NCI-H82 treated with DMSO at 0.1 percent for 48 hours (cell line): ENCODE data around the gene LRRN1.
"Not testable (repeated sequence)": the region's sequence is repeated elsewhere in the genome, so short reads cannot be mapped to it uniquely, and the experiment has no call there.

Source experiments
- DNase-seq: peaks from one replicate; lab custom pipeline; 2025; ENCODE audit not compliant: unreplicated experiment; lab: John Stamatoyannopoulos, UW

The LRRN1 gene

GRCh38 chr3:3806856-3807255 is 7.6 kb downstream of the LRRN1 start:
- DNase-seq, result no peak

GRCh38 chr3:3813013-3813412 is 13.8 kb downstream of the LRRN1 start:
- DNase-seq, result no peak

DNA sequence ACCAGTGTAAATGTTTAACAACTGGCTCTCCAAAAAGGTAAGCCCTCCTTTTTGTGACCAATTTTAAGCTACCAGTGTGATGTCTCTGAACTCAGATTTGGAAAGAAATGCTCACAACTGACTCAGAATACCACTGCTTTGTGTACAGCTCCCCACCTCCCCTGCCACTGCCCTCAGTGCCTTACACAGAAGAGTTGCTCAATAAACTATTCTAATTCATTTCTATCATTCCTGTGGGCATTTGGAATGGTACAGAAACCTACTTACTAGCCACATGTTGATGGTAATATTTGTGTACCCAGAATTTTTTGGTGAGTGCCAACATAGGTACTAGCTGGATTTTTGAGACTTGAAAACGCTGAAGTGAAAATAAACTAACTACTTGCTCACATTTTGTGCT is 16.0 kb downstream of the LRRN1 start:
- no peak for DNase-seq

DNA sequence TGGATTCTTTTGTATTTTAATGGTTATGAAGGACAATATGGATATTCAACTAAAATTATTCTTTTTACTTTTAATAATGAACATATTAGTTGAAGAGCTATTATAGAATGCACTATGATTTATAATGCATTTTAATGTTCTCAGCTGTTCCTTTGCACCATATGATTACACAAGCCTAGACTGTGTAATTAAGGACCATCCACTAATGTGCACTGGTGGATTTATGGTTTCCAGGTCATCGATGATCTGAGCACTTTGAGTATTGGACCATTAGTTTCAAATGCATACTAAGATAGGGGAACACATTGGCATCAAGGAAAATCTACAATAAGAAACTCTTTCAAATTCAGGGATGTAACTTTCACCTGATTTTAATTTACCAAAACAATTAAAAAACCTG is 16.8 kb downstream of the LRRN1 start:
- DNase-seq, result no peak

GRCh38 chr3:3817865-3818264 is 18.6 kb downstream of the LRRN1 start:
- no peak for DNase-seq

DNA sequence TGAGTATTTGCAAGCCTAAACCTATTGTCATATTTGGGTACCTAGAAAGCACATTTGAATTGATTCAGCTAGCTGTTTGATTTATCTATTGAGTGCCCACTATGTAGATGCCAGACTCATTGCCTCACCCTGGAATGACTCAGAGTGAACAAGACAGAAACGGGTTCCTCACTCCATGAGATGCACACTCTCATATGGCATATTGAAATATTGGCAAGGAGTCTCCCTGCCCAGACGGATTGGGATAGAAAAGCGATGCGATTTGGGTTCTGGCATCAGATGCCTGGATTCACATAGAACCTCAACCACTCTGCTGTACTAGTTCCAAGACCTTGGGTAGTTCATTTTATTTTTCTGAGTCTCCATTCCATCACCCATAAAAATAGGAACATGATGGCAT is 22.5 kb downstream of the LRRN1 start:
- no peak for DNase-seq

DNA sequence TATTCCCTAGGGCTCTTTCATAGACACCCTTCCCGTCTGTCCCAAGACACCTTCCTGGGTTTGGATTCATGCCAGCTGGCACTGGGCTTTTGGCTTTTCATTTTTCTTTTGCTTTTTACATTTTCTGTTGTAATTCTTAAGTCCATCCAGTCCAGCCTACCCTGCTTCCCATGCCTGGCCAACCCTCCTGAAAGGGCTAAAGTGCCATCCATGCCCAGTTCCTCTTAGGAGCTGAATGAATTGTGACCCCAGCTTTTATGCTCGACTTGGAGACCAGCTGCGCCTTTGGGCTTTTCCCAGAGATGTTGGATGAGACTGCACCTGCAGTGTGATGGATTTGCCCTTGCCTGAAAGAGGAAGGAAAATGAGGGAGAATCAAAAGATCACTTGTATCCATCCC is 25.8 kb downstream of the LRRN1 start:
- DNase-seq, result no peak

DNA sequence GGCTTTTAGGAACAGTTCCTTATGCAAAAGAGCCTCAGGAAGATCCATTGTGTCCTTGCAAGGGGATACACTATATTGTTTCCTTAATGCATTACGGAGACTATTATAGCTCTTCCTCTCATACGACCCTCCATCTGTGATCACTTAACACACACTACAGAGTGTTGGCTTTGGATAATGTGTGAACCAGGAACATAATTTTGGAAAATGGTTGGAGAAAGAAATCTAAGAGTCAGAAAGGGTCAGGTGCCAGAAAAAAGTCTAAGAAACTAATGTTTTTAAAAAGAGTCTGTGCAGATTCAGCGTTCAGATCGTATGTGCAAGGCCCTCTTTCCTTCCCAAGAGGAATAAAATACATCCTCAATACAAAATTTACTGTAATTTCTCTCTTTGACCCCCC is 27.3 kb downstream of the LRRN1 start:
- DNase-seq, result no peak

DNA sequence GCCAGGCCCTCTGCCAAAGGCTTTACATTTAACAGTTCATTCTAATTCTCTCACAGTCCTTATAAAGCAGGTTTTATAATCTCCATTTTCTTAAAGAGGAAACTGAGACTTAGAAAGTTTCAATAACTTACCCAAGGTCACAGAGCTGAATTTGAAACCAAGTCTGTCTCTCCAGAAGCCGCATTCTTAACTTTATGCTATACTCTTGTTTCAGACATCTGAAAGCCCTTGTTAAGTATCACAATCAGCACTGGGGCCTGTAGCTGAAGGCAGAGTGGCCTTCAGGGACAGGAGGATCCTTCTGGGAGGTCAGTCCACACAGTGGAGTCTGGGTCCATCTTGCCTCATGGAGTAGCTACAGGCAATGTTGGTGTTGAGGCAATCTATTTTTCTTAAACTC is 27.9 kb downstream of the LRRN1 start:
- DNase-seq, result no peak

GRCh38 chr3:3828417-3828816 is 29.2 kb downstream of the LRRN1 start:
- not testable (repeated sequence) for DNase-seq

DNA sequence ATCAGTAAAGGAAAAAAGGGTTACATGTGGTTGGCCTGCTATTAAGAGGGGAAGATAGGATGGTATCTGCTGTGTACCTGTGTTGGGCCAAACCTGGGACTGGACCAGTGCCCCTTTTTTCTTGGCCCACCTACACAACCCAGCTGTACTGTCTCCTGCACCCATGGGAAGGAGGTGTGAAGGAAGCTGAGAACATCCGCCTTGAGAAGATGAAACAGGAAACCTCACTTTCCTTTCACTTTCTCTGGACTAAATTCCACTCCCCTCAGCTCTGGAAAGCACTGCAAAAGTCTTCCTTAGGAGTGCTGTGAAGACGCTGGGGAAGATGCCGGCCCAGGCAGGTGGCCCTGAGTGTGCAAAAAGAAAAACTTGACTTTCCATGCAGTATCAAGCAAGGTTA is 37.6 kb downstream of the LRRN1 start:
- DNase-seq, result no peak

- DNase-seq, result no peak
Measured at GRCh38 chr3:3842356-3842755, 43.1 kb downstream of the LRRN1 start.

DNA sequence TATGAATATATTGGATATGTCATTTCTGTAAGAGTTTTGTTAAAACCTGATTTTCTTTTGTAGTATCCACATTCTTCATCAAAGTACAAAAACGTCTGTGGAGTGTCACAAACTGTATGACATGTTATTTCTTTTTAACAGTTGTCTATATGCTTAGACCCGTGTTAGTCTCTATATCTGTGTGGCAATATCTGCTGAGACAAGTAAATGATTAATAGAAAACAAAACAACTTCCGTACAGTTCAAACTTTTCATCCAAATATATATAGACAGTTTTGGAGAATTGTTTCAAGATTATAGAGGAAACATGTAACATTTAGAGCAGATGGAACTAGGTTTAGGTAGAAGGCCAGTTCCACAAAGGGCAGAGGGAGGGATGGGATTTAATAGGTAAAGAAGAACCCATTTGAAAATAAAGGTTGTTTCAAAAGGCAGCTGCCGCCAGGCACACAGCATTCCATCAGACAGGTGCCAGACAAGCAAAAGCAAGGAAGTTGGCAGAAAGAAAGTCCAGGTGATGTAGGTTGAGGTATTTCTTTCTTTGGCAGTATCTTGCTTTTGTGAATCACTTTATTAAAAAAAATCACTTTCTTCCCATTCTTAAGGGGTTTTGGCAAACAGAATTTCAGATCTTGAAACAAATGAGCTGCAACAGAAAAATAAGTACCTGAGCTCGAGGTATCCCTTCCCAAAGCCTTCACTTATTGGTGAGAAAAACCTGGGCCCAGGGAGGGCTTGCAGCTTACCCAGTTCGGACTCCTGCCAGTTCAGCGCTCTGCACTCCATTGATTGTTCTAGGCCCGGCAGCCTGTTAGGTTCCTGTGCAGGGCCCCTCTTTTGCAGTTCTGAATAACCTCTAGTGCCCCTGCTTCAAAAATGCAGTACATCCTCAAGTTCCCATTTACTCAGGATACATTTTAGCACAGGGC is 49.0 kb downstream of the LRRN1 start:
- no peak for DNase-seq

DNA sequence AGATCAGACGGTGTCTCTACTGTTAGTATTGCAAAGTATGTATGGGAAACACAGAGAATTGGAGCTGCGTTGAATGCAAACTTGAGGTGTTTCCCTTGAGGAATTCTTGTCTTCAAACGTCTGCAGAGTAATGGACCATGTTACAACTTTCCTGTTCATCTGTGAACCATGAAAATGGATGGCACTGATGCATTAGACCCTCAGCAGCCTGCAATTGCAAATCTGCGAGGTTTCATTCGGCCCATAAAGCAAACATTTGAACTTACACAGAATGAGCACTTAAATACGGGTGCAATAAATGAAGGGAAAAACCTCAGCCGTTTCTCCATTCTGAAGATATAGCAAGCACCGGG is 49.7 kb downstream of the LRRN1 start:
- no peak for DNase-seq

DNA sequence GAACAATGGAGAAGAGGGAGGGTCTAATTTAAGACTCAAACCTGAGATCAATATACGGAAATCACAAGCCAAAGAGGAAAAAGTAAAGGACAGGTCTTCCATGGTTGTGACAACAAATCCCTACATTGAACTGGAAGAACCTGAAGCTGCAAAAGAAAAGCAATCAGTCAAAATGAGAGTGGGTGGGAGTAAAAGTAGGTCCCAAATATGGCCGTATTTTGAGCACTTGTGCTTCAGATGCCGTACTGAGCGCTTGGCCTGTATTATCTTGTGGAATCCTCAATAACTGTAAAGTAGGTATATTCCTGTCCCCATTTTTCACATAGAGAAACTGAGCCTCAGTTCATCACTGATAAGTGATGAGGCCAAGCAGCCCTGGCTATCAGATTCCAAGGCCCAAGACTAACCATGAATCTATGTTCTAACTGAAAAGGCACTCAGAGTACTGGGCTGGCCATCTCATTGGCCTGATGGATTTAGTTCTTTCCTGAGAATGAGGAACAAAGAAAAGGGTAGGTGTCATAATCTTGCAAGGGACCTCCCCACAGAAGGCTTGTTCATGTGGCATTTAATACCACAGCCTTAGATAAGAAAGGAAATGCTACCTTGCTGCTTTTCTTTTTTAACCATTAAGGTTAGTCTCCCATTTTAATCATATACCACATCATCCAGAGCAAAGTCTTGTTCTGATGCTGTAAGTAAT is 52.5 kb downstream of the LRRN1 start:
- no peak for DNase-seq

- DNase-seq, result no peak
Measured at GRCh38 chr3:3853544-3853943, 54.3 kb downstream of the LRRN1 start.

DNA sequence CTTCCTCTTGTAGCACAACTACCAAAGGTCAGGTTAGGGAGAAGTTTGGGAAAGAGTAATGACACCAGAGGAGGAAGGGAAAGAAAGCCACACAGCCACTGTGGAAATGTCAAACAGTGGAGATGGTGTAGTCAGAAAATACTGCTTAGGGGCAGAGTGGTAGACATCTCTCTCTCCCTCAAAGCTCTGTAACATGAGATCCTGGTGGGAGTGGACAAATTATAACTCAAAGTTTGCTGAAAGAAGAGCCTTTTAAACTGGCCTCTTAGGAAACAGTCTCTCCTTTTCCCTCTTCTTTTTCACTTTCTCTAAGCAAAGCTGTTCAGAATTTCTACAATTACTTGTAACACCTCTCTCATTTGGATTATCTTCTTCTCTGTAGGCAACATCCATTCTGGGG is 55.8 kb downstream of the LRRN1 start:
- no peak for DNase-seq

GRCh38 chr3:3860235-3860634 is 61.0 kb downstream of the LRRN1 start:
- DNase-seq, result no peak

DNA sequence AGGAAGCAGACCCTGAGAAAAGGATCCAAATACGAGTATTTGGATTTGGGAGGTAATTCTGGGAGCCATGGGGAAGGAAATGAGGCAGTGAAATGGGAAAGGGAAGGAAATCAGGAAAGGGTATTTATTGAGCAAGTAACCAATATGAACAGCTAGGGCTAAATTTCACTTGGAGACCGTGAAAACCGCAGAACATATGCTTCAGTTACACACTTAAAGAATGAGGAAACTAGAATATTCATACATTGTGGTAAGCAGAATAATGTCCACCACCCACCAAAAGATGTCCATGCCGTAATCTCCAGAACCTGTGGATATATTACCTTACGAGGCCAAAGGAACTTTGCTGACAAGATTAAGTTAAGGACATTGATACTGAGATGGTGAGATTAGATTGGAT is 63.3 kb downstream of the LRRN1 start:
- DNase-seq, result no peak

DNA sequence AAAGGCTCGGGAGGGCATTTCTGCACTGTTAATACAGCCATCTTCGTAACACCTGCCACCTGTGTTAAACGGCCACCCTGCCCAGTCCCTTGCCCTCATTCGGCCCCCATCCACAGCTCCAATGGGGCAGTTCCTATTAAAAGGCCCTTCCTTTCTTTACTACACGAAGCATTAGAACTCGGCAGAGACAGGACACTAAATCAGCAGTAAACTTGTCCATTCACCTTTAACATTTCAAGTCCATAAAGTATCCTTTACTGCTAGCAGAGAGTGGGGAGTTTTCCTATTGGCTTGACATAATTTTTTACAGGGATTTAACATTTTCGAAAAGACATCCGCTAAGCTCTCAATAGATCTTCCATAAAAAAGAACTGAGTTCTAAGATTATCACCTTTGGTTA is 76.3 kb downstream of the LRRN1 start:
- DNase-seq, result no peak

- DNase-seq, result no peak
Measured at GRCh38 chr3:3881050-3881449, 81.8 kb downstream of the LRRN1 start.

GRCh38 chr3:3887311-3887710 is 88.1 kb downstream of the LRRN1 start:
- not testable (repeated sequence) for DNase-seq

GRCh38 chr3:3893590-3893989 is 94.4 kb downstream of the LRRN1 start:
- DNase-seq, result no peak
